ENCODE measurements around the gene ORC3. TPM values are rescaled to one million over a fixed set of nuclear protein-coding genes. Genes with fewer than 3 reads are reported as not detected.

The ORC3 gene
- total RNA-seq, 2 donors from 2014 or later: 14.0 to 16.4 TPM

- H3K9me3 ChIP-seq: no peaks in the 10 kb centered on the region
- intact Hi-C loops (cut with DNase I): no loop called here
- no peak overlapping the region for H3K9ac ChIP-seq (ENCODE audit: low read depth in 2 of 2, low read length in 2 of 2)
- H3K27me3 ChIP-seq: no peaks in the 10 kb centered on the region
- H3K4me3 ChIP-seq: no peak overlapping the region
- no peak for TF ChIP-seq CTCF (IDR thresholded peaks at IDR 0.05)
- H3K27ac ChIP-seq: no peak overlapping the region
- peaks cover 5% of the 10 kb centered on the region for H3K36me3 ChIP-seq
- no peak for DNase-seq
- H3K4me1 ChIP-seq: no peaks in the 10 kb centered on the region
Observed at GRCh38 chr6:87544474-87544735, 45.5 kb upstream of the ORC3 start.

- DNase-seq: no peak
- H3K4me3 ChIP-seq: no peak overlapping the region
- no peaks in the 10 kb centered on the region for H3K9me3 ChIP-seq
- H3K36me3 ChIP-seq: no peaks in the 10 kb centered on the region
- intact Hi-C loops (cut with DNase I): no loop called here
- no peaks in the 10 kb centered on the region for H3K27me3 ChIP-seq
- H3K27ac ChIP-seq: no peak overlapping the region
- H3K4me1 ChIP-seq: no peaks in the 10 kb centered on the region
- no peak for TF ChIP-seq CTCF (IDR thresholded peaks at IDR 0.05)
- H3K9ac ChIP-seq (ENCODE audit: low read depth in 2 of 2, low read length in 2 of 2): no peak overlapping the region
Observed at GRCh38 chr6:87551799-87552198, 38.1 kb upstream of the ORC3 start.

GRCh38 chr6:87553159-87553765 is 36.7 kb upstream of the ORC3 start:
- H3K9me3 ChIP-seq: no peaks in the 10 kb centered on the region
- no peaks in the 10 kb centered on the region for H3K27me3 ChIP-seq
- H3K36me3 ChIP-seq: no peaks in the 10 kb centered on the region
- TF ChIP-seq CTCF (IDR thresholded peaks at IDR 0.05): no peak
- no peak overlapping the region for H3K9ac ChIP-seq (ENCODE audit: low read depth in 2 of 2, low read length in 2 of 2)
- no peaks in the 10 kb centered on the region for H3K4me1 ChIP-seq
- H3K27ac ChIP-seq: no peak overlapping the region
- H3K4me3 ChIP-seq: no peak overlapping the region
- no peak for DNase-seq
- intact Hi-C loops (cut with DNase I): no loop called here

- no peak for TF ChIP-seq CTCF (IDR thresholded peaks at IDR 0.05)
- no peaks in the 10 kb centered on the region for H3K9me3 ChIP-seq
- intact Hi-C loops (cut with DNase I): no loop called here
- no peaks in the 10 kb centered on the region for H3K27me3 ChIP-seq
- H3K9ac ChIP-seq (ENCODE audit: low read depth in 2 of 2, low read length in 2 of 2): no peak overlapping the region
- H3K4me1 ChIP-seq: no peaks in the 10 kb centered on the region
- H3K36me3 ChIP-seq: no peaks in the 10 kb centered on the region
- H3K27ac ChIP-seq: no peak overlapping the region
- no peak overlapping the region for H3K4me3 ChIP-seq
- no peak for DNase-seq
Observed at GRCh38 chr6:87555506-87555905, 34.4 kb upstream of the ORC3 start.

GRCh38 chr6:87558446-87558845 is 31.5 kb upstream of the ORC3 start:
- Histone ChIP-seq H3K36me3 (no peaks in the 10 kb centered on the region), H3K4me3 (no peak overlapping the region), H3K9me3 (no peaks in the 10 kb centered on the region), H3K27me3 (no peaks in the 10 kb centered on the region), H3K27ac (no peak overlapping the region), H3K9ac (ENCODE audit: low read depth in 2 of 2, low read length in 2 of 2) (no peak overlapping the region), H3K4me1 (no peaks in the 10 kb centered on the region)
- no peak for TF ChIP-seq CTCF (IDR thresholded peaks at IDR 0.05)
- no peak for DNase-seq
- intact Hi-C loops (cut with DNase I): no loop called here

GRCh38 chr6:87561017-87561416 is 28.9 kb upstream of the ORC3 start:
- Histone ChIP-seq H3K4me3 (no peak overlapping the region), H3K36me3 (no peaks in the 10 kb centered on the region), H3K27ac (no peak overlapping the region), H3K9me3 (no peaks in the 10 kb centered on the region), H3K9ac (ENCODE audit: low read depth in 2 of 2, low read length in 2 of 2) (no peak overlapping the region), H3K27me3 (no peaks in the 10 kb centered on the region), H3K4me1 (no peaks in the 10 kb centered on the region)
- no peak for TF ChIP-seq CTCF (IDR thresholded peaks at IDR 0.05)
- intact Hi-C loops (cut with DNase I): no loop called here
- no peak for DNase-seq

Measured in colonic mucosa (tissue), 4 donors.